Stimulated activated CD4-positive, alpha-beta T cell treated with anti-CD3 and anti-CD28 coated beads, TNF-alpha, amount 100 ng/mL, for 1 hour (primary cell): ENCODE data around the gene ARID4B.
A peak's percentile ranks its signal among the peaks of the same experiment; 100 is the strongest.
"Not testable (repeated sequence)": the region's sequence is repeated elsewhere in the genome, so short reads cannot be mapped to it uniquely, and the experiment has no call there.

ENCODE experiments used
- DNase-seq, 3 donors: peaks; one replicate each; pipeline ENCODE4 v3.0.0-alpha.2; 2020; ENCODE audit warnings: low read depth in 3 of 3, low spot score in 1 of 3

Gene ARID4B

DNA sequence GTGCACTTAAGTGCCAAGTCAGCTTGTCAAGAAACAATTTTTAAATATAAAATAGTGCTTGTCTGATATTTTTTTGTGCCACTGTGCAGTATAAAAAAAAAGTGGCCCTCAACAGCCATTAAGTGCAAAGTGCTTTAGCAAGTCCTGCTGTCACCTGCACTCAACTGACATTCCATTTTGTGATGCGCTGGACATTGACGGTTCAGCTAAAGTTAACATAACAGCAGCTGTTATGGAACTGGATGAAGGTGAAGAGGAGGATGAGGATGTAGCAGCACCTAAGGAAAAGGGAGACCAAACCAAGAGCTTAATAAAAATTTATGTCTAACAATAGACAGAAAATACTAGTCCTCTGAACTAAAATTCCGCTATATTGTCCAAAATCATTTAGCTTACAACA lies 159.6 kb downstream of the ARID4B start:
- DNase-seq, result no peak

DNA sequence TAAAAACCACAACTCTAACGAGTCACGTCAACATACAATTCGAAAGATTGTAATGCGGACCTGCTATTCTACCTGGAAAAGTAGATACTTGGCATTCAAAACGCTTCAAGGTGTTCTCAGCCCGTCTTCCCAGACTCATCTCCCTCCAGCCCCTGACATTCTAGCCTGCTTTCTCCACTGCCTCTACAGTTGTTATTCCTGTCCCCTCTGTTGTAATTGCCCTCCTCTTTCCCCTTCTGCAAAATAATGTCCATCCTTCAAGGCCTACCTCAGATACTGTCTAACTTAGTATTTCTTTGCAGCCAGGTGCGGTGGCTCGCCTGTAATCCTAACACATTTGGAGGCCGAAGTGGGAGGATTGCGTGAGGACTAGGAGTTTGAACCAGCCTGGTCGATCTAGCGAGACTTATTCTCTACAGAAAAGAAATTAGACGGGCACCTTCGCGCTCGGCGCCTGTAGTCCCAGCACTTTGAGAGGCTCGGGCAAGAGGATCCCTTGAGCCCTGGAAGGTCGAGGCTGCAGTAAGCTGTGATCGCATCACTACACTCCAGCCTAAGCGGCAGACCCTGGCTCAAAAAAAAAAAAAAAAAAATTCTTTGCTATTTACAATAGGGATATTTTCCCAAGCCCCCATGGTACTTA lies 166.2 kb downstream of the ARID4B start:
- DNase-seq, result no peak

DNA sequence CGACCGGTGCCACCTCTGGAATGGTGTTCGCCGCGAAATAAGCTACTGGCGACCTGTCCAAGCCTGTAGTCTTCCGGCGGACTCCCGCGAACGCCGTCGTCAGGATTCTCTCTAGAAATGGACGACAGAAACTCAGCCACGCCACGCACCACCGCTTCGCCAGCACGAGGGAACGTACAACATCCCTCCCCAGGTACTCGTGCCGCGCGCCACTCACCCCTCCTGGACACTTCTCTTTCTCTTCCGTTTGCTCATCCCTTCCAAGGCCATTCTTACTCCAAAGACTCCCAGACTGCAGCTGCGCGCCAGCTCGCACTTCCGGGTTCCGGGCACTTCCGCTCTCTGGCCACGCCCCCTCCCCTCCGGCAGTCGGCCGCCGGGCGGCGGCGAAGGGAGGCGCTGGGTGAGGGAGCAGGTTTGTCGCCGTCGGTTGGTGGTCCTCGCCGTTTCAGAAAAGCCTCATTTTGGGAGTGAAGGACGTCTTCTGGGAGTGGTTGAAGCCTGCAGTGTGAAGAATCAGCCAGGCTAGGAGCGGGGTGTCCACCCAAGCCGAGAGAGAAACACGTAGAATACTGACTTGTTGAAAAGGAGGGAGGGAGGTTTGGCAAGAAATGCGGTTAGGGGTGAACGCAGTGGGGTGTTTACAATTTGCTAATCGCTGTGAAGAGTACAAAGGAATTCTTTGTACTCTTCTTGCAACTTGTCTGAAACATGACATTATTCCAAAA lies 166.9 kb downstream of the ARID4B start, which contains the start of gene RBM34:
Gene RBM34 (minus strand): TSS at position 294 of the 728 bp plus-strand sequence. CDS start 24 bp downstream, at position 270.
- peak; percentile 75 to 93 (median 80) for DNase-seq

DNA sequence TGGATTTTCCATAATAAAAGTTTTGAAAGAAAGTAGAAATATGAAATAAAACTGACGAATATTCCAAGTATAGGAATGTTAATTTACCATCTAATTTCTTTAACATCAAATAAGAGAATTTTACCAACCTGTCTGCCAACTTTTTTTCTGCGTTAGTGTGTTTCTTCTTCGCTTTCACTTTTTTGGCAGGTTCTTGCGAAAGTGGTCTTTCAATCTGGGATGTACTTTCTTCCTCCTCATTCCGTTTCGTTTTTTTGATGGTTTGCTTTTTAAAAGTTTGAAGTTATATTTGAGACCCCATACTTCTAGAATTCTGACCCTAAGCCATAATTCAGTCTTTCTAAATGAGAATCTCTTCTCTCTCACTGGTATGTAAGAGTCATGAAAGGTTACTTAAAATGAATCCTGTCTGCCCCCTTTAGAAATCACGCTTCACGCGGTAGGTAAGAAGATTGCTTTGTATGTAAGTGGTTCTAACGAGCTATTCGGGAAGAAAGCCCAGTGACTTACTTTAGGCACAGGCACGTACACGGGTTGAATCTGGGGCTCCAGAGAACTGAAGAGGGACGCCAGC lies 167.5 kb downstream of the ARID4B start:
- no peak for DNase-seq

DNA sequence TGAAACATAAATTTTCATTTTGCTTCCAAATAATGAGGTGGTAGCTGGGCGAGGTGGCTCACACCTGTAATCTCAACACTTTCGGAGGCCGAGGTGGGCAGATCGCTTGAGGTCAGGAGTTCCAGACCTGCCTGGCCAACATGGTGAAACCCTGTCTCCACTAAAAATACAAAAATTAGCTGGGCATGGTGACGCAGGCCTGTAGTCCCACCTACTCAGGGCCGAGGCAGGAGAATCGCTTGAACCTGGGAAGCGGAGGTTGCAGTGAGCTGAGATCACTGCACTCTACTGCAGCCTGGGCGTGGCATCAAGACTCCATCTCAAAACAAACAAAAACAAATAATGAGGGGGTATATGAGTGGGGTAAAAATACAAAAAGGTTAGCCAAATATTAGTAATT lies 168.0 kb downstream of the ARID4B start:
- DNase-seq, result not testable (repeated sequence)

DNA sequence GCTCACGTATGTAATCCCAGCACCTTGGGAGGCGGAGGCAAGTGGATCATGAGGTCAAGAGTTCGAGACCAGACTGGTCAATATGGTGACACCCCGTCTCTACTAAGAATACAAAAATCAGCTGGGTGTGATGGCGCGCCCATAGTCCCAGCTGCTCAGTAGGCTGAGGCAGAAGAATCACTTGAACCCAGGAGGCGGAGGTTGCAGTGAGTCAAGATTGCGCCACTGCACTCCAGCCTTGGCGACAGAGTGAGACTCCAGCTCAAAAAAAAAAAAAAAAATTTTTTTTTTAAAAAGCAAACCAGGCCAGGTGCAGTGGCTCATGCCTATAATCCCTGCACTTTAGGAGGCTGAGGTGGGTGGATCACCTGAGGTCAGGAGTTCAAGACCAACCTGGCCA lies 168.7 kb downstream of the ARID4B start:
- DNase-seq, result not testable (repeated sequence)

DNA sequence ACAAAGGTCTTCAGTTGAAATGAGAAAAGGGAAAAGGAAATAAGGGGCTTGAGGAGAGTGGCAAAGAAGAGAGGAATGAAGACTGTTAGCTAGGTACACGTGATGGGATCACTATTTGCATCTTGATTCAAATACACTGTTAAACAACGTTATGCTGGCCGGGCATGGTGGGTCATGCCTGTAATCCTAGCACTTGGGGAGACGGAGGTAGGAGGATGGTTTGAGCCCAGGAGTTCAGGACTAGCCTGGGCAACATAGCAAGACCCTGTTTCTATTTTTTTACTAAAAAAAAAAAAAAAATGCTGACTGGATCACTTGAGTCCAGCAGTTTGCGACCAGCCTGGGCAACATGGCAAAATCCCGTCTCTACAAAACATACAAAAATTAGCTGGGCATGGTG lies 169.3 kb downstream of the ARID4B start:
- no peak for DNase-seq

DNA sequence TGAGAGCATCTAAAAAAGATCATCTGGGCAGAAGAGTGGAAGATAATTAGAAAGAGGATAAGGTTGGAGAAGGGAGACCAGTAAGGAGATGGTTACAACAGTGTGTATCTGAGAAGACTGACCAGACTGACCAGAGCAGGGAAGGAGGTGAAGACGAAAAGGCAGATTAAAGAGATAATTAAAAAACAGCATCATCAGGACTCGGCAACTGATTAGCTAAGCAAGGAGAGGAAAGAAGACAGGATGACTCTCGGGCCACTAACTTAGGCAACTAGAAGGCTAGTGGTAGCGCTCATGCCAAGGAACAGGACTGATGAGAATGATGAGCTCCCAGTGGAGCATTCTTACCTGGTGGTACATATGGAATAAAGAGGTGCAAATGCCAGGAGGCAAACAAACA lies 170.8 kb downstream of the ARID4B start:
- no peak for DNase-seq

DNA sequence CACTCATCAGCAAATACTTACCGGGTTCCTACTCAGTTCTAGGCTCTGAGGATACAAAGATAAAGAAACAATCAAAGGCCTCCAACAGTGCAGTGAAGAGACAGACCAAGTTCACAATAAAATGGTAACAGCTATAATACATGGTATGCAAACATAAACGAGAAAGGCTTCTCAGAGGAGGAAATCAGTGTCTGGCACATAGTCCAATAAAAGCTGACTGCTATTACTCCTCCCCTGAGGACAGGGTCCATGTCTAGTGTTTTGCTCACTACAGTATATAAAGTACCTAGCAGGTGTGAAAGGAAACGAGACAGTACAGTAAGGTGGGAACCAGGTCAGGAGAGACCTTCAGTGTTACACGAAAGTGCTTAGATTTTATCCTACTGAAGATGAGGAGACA lies 171.2 kb downstream of the ARID4B start:
- no peak for DNase-seq

DNA sequence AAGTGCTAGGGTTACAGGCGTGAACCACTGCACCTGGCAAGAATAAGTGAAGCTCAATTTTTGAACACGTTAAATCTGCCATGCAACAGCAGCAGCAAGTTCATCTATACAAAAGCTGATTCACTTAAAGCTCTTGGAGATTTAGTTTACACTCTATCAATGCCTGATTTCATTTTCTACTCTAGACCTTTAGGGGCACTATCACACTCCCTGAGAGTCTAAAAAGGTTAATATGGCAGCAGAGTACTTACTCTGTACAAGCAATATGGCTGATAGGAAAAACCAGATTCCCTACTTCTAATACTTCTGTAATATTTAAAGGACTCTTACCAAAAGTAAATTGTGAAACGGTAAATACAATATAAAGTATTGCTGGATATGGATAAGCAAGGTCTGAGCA lies 171.7 kb downstream of the ARID4B start:
- no peak for DNase-seq

DNA sequence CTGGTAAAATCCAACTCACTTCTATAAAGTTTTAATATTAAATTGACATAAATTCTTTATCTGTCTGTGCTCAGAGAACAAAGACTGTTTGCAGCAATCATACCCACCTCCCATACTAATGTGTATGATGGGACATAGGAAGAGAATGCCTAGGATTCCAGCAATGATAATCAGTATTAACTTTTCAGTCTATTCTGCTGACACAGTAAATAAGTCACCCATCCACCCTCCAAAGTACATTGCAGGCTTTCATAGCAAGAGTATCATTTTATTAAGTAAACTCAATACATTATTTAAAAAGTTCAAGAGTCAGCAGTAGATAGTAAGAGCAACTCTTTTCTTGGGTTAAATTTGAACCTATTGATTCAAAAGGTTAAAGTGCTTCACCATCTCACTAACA lies 175.7 kb downstream of the ARID4B start:
- DNase-seq, result no peak

DNA sequence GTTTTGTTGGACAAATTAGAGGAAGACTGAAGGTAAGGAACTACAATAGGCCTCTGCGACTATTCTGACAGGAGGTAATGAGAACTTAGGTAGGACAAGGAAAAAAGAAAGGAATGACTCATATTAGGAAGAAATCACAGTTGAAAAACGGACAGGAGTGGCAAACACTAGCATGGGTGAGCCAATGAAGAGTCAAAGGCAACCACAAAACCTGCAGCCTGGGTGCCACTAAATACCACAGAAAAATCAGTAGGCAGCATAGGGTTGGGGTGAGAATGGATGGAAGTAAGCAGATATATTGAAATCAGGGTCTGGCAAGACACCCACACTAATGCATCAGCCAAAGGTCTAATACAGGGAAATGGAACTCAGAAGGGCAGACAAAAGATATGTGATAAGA lies 176.9 kb downstream of the ARID4B start:
- no peak for DNase-seq

DNA sequence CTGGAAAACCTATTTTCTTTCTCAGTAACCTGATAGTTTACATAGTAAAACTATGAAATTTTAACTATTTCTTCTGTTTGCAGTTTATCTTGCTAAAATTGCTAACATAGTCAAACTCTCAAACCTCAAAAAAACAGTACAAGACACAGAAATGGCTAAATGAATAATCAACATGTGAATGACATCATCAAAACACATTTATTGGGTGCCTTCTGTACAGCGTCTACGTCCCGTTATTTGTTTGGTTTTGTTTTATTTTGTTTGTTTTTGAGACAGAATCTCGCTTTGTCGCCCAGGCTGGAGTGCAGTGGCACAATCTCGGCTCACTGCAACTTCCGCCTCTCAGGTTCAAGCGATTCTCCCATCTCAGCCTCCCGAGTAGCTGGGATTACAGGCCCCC lies 178.2 kb downstream of the ARID4B start:
- DNase-seq, result no peak

DNA sequence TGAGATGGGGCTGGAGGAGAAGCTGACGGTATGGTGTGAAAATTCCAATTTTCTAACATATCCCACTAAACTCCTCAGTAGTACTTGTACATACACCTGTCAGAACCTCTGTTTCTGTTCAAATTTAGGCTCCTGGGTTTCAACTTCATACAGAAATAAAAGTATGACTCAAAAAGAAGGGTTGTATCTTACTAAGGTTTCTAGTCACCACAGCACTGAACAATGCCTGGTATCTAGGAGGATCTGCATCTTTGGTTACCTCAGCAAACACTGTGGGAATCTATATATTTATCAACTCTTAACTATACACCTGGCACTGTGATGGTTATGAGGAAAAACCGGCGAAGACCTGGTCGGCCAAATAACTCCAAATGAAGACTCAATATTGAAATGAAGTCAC lies 180.7 kb downstream of the ARID4B start:
- no peak for DNase-seq

DNA sequence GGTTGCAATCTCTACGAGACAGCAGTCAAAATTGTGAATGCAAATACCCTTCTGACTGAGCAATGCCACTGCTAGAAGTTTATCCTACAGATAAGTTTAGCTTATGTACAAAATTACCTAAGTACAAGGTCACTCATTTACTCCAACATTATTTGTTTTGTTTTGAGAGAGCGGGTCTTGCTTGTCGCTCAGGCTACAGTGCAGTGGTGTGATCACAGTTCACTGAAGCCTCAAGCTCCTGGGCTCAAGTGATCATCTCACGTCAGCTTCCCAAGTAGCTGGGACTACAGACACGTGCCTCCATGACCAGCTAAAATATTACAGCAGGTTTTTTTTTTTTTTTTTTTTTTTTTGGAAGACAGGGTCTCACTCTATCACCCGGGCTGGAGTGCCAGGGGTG lies 182.3 kb downstream of the ARID4B start:
- DNase-seq, result no peak

DNA sequence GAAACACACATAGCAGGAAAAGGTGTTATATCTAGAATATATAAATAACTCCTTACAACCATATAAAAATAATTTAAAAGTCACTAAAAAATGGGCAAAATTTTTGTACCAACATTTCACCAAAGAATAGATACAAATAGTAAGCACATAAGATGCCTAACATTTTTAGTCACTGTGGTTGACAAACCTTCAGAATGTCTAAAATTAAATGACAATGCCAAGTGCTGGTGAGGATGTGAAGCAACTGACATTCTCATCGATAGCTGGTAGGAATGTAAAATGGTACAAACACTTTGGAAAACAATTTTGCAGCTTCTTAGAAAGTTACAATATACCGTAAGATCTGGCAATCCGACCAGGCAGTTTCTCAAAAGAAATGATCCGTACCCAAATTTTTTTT lies 185.0 kb downstream of the ARID4B start:
- no peak for DNase-seq

DNA sequence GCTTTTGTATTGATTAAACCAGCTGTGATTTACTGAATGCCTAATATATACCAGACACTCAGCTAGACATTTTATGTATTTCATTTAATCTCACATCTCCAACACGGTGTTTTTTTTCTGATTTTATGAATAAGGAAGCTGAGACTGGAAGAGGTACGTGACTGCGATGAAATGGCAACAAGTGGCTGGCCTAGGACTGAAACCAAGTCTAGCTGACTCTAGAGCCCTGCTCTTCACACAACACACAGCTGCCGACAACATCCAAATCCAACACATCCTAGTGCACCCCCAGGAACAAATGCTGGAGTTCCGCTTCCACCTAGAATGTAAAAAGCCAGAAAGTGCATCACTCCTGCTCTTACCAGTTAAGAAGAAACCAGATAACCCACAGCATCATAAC lies 188.7 kb downstream of the ARID4B start:
- DNase-seq, result no peak

DNA sequence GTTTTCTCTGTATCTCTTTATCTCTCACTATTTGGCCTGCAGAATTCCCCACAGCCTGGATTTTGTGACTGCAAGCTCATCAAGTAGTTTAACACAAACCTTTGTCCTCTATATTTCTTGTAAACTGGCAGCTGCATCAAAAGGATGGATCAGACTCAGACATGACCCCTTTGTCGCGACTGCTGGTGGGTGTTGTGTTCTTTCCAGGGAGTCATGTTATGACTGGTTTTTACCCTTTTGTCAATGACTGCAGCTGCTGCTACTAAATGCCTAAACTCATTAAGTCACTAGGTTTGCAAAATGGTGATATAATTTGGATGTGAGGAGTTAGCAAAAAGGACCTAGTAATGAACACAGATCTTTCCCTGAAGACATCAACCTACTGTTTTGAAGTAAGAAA lies 189.2 kb downstream of the ARID4B start:
- no peak for DNase-seq

DNA sequence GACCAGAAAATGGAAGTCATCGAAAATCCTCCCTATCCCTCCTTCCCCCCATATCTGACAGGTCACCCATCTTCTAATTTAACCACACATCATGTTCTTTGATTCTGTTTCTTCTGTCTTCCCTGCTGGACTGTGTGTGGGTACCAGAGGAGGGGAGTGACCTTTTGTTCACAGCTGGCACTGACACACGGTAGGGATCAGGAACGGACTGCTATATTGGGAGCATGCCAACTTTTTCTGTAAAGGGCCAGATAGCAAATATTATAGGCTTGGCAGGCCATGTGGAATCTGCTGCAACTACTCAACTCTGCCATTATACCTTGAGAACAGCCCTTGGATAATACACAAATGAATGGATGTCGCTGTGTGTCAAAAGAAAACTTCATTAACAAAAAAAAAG lies 191.9 kb downstream of the ARID4B start:
- no peak for DNase-seq

DNA sequence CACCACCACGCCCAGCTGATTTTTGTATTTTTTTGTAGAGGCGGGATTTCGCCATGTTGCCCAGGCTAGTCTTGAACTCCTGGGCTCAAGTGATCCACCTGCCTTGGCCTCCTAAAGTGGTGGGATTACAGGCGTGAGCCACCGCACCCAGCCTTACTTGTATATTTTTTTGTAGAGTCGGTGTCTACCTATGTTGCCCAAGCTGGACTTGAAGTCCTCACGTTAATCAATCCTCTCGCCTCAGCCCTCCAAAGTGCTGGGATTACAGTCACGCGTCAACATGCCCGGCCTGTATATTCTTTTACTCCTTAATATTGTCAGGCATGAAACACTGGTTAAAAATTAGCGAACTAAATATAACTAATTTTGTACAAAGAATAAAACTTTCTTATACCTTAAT lies 193.8 kb downstream of the ARID4B start:
- DNase-seq, result no peak

DNA sequence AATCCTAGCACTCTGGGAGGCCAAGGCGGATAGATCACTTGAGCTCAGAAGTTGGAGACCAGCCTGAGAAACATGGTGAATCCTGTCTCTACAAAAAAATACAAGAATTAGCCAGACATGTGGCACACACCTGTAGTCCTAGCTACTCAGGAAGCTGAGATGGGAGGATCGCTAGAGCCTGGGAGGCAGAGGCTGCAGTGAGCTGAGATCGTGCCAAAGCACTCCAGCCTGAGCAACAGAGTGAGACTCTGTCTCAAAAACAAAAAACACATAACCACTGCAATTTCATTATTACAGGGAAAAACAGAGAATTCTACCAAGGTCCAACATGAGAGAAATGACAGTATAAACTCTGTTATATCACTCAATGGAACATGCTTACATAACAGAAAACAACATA lies 194.9 kb downstream of the ARID4B start:
- DNase-seq, result no peak

DNA sequence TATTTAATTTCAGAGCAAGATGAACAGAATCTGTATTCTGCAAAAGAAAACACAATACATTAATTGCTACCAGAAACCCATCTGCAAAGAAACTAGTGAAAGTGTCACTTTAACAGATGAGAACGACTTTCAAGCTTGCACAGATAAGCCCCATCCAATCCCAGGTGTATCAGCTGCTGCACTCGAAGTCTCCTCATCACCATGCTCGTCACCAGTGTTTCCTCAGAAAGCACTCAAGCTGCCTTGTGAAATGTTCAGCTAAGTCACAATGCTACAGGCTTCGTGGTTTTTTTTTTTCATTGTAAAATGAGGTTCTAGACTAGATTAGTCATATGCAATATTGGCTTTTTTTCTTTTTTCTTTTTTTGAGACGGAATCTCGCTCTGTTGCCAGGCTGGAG lies 196.0 kb downstream of the ARID4B start:
- no peak for DNase-seq
